IPS DF 6.9 (cell line): Measurements from ENCODE around the gene ITPR2.

Experiments
- DNase-seq: peaks from one replicate; pipeline ENCODE4 v3.0.0-alpha.2; 2013; ENCODE audit warnings: low read depth, low spot score
- H3K27ac ChIP-seq: one replicate; pipeline ENCODE4 v1.5.1; 2013; ENCODE audit warnings: low read length, control low read depth
- H3K27me3 ChIP-seq: 2 replicates; pipeline ENCODE4 v1.6.1; 2013; ENCODE audit warnings: mild to moderate bottlenecking, low read length; ENCODE audit not compliant: control insufficient read depth, insufficient read depth
- H3K36me3 ChIP-seq: 2 replicates; pipeline ENCODE4 v1.6.1; 2013; ENCODE audit warnings: low read length; ENCODE audit not compliant: control insufficient read depth, insufficient read depth
- H3K4me1 ChIP-seq: 2 replicates; pipeline ENCODE4 v1.6.1; 2013; ENCODE audit warnings: low read length; ENCODE audit not compliant: control insufficient read depth, insufficient read depth
- H3K4me3 ChIP-seq: 2 replicates; pipeline ENCODE4 v1.5.1; 2013; ENCODE audit warnings: mild to moderate bottlenecking, low read length
- H3K9me3 ChIP-seq: 2 replicates; pipeline ENCODE4 v1.6.1; 2013; ENCODE audit warnings: low read length, inconsistent platforms; ENCODE audit not compliant: control insufficient read depth, insufficient read depth
- WGBS: extraction: QIAGEN DNeasy Blood & Tissue Kit; methylation state at CpG from one replicate; pipeline ENCODE4 v1.1.7; 2013; ENCODE audit warnings: mixed read lengths, missing lambda C conversion rate; ENCODE audit not compliant: insufficient read length, insufficient coverage; 5-methylcytosine and 5-hydroxymethylcytosine counted together

ITPR2 gene

DNA sequence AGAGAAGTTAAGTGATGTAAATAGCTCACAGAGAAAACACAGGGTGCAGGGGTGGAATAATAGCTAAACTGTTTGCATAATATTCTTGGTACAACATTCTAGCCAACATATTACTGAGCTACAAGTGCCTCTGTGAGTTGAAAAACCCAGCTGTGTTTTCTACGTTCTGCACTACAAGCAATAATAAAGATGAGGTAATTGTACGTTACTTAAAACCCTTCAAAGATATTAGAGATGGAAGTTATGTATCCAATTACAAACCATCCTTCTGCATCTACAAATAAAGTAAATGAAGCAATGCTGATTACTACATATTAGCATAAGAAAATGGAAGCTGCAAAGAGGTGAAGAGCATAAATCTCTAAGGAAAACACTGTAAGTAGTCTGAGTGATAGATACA lies 366.3 kb downstream of the ITPR2 start:
- Histone ChIP-seq H3K36me3 (no peaks in the 10 kb centered on the region), H3K27ac (no peak overlapping the region), H3K4me1 (no peaks in the 10 kb centered on the region), H3K9me3 (no peaks in the 10 kb centered on the region), H3K4me3 (no peak overlapping the region), H3K27me3 (no peaks in the 10 kb centered on the region)
- DNase-seq, result no peak
- no CpG with 5 or more reads among the region's 2 CpGs for WGBS

DNA sequence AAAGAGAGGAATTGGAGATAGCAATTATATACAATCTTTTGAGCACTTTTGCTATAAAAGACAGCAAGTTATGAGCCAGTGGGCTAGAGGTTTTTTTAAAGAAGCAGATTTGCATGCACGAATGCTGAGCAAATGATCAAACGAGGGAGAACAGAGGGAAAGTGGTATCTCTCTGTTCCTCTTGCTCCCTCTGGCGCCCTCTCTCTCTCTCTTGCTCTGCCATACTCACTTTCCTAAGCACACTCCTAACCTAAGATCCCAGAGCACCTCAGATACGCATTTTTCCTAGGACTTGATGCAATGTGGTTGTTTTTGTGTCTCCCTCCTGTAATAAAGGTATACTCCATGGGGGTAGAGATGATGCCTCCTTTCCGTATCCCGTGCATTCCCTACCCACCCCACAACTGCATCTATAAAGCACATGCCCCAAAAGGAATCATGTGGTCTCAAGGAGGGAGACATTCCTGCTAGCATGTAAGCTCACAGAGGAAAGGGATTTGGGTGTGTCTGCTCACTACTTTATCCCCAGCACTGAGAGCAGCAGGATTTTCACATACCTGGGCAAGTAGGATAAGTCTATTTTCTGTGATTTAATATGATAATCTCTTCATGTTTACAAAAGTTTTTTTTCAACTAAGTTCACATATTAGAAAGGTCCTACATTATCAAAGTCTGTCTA lies 367.4 kb downstream of the ITPR2 start:
- Histone ChIP-seq H3K4me1 (no peaks in the 10 kb centered on the region), H3K36me3 (no peaks in the 10 kb centered on the region), H3K4me3 (no peak overlapping the region), H3K9me3 (no peaks in the 10 kb centered on the region), H3K27me3 (no peaks in the 10 kb centered on the region), H3K27ac (no peak overlapping the region)
- no peak for DNase-seq
- WGBS, result no CpG with 5 or more reads among the region's 6 CpGs

DNA sequence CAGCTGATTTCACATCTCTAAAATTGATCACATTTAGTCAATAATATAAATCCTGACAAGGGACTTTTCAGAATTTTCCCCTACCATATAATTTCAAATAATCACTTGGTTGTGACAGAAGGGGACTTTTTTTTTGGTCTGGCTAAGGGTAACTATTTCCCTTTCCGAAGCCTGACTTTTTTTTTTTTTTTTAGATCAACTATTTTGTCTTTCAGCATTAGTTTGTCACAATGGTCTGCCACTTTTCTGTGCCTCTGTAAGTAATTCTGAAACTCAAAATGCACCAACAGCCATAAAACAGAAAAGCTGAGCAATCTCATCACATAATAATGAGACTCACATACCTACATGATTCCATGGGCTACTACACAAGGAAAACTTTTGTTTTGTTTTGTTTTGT lies 371.2 kb downstream of the ITPR2 start:
- H3K4me1 ChIP-seq, result no peaks in the 10 kb centered on the region
- no peaks in the 10 kb centered on the region for H3K9me3 ChIP-seq
- H3K36me3 ChIP-seq, result no peaks in the 10 kb centered on the region
- no CpG with 5 or more reads among the region's 1 CpG for WGBS
- H3K27ac ChIP-seq, result no peak overlapping the region
- H3K4me3 ChIP-seq, result no peak overlapping the region
- DNase-seq, result no peak
- H3K27me3 ChIP-seq, result no peaks in the 10 kb centered on the region

DNA sequence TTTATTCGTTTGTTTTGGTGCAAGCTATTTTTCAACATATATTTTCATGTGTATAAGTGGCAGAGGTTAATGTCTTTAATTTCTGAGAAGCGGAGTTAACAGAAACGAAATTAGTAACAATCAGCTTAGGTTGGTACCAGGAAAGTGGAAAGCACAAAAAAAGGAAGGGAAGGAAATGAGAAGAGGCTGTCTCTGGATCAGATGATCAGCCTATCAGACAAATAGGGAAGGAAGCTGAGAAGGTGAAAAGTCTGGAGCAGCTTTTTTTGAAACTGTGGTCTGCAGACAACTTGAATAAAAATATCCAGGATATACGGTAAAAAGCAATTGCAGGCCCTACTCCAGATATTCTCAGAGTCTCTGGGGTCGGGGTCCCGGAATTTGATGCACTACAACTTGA lies 372.6 kb downstream of the ITPR2 start:
- no peaks in the 10 kb centered on the region for H3K9me3 ChIP-seq
- no peak overlapping the region for H3K27ac ChIP-seq
- H3K27me3 ChIP-seq, result no peaks in the 10 kb centered on the region
- no peaks in the 10 kb centered on the region for H3K36me3 ChIP-seq
- no peaks in the 10 kb centered on the region for H3K4me1 ChIP-seq
- DNase-seq, result no peak
- WGBS, result no CpG with 5 or more reads among the region's 6 CpGs
- H3K4me3 ChIP-seq, result no peak overlapping the region

DNA sequence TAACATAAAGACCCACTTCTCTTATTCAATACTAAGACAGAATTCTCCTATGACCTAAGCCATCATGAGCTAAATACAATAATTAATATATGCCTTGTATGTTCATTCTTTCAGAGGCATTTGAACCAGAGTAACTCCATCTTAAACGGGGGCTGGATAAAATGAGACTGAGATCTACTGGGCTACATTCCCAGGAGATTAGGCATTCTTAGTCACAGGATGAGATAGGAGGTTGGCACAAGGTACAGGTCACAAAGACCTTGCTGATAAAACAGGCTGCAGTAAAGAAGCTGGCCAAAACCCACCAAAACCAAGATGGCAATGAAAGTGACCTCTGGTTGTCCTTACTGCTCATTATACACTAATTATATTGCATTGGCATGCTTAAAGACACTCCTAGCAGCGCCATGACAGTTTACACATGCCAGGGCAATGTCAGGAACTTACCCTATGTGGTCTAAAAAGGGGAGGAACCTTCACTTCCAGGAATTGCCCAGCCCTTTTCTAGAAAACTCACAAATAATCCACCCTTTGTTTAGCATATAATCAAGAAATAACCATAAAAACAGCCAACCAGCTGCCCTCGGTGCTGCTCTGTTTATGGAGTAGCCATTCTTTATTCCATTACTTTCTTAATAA lies 376.9 kb downstream of the ITPR2 start:
- no CpG with 5 or more reads among the region's 3 CpGs for WGBS

DNA sequence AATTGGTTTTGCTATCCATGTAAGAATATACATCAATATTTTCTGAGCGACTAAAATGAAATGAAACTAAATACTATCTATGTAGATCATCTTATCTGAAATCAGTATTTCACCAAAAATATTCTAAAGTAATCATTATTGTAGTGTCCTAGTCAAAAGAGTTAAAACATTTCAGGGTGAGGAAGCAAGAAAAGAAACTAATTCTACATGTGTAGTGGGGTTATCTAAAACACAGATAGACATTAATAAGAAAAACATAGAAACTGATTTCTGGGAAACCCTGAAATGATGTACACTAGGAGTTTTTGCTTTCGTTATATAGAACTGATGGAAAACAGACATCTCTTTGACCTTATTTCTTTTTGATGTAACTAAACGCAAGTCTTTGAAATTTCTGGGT lies 379.7 kb downstream of the ITPR2 start:
- no peaks in the 10 kb centered on the region for H3K27me3 ChIP-seq
- H3K9me3 ChIP-seq, result no peaks in the 10 kb centered on the region
- no CpG with 5 or more reads among the region's 3 CpGs for WGBS
- no peaks in the 10 kb centered on the region for H3K4me1 ChIP-seq
- H3K36me3 ChIP-seq, result no peaks in the 10 kb centered on the region
- no peak overlapping the region for H3K27ac ChIP-seq
- no peak for DNase-seq
- H3K4me3 ChIP-seq, result no peak overlapping the region

More for the DNA sequence above, 376.9 kb downstream of the ITPR2 start:
- Histone ChIP-seq H3K4me1 (no peaks in the 10 kb centered on the region), H3K9me3 (no peaks in the 10 kb centered on the region), H3K27me3 (no peaks in the 10 kb centered on the region), H3K4me3 (no peak overlapping the region), H3K27ac (no peak overlapping the region), H3K36me3 (no peaks in the 10 kb centered on the region)
- DNase-seq, result no peak

DNA sequence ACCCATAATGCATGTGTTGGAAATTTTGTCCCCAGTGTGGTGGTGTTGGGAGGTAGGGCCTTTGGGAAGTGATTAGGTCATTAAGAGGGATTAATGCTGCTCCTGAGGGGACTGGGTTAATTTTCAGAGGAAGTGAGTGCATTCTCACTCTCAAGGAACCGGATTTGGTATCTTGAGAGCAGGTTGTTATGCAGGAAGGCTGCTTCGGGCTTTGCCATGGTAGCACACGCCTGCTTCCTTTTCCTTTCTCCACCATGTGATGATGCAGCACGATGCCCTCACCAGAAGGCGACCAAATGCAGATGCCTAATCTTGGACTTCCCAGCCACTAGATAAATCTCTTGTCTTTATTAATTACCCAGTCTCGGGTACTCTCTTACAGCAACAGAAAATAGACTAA lies 380.5 kb downstream of the ITPR2 start:
- no peaks in the 10 kb centered on the region for H3K36me3 ChIP-seq
- no peak for DNase-seq
- no CpG with 5 or more reads among the region's 6 CpGs for WGBS
- no peak overlapping the region for H3K4me3 ChIP-seq
- H3K9me3 ChIP-seq, result no peaks in the 10 kb centered on the region
- no peaks in the 10 kb centered on the region for H3K27me3 ChIP-seq
- no peaks in the 10 kb centered on the region for H3K4me1 ChIP-seq
- no peak overlapping the region for H3K27ac ChIP-seq

DNA sequence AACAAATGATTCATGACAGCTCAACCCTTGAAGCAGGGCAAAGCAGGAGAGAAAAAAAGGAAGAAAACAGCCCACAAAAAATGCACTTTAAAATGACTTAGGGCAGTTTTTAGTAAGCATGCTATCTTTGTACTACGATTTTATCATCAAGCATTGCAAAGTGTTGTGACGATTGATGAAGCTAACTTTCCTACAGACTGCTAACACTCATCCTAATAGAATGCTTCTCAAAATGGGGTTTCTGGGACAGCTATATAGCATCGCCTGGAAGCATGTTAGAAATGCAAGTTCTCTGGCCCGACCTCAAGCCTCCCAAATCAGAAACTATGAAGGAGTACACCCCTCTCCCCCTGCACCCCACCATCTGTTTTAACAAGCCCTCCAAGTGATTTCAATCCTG lies 381.2 kb downstream of the ITPR2 start:
- no peaks in the 10 kb centered on the region for H3K9me3 ChIP-seq
- H3K36me3 ChIP-seq, result no peaks in the 10 kb centered on the region
- H3K4me3 ChIP-seq, result no peak overlapping the region
- no peaks in the 10 kb centered on the region for H3K27me3 ChIP-seq
- H3K27ac ChIP-seq, result no peak overlapping the region
- no peak for DNase-seq
- H3K4me1 ChIP-seq, result no peaks in the 10 kb centered on the region
- no CpG with 5 or more reads among the region's 4 CpGs for WGBS

DNA sequence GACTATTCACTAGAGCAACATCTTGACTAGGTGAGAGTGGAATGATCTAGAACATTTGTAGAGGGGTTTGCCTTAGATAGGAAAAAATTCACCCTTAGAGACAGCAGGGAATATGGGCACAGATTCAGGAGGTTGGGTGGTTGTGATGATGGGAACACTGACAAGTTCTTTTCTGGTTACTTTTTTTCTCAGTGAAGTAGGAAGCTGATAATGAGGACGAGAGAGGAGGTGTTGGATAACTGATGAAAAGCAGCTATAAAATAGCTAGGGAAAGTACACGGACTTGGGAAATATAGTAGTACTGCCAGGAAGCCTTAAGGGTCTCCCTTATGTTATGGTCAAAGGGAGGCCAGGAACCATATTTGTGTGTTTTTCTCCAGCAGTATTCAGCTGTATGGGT lies 387.1 kb downstream of the ITPR2 start:
- no peak overlapping the region for H3K27ac ChIP-seq
- no peaks in the 10 kb centered on the region for H3K9me3 ChIP-seq
- H3K4me3 ChIP-seq, result no peak overlapping the region
- H3K4me1 ChIP-seq, result no peaks in the 10 kb centered on the region
- WGBS, result no CpG with 5 or more reads among the region's 2 CpGs
- no peaks in the 10 kb centered on the region for H3K36me3 ChIP-seq
- H3K27me3 ChIP-seq, result no peaks in the 10 kb centered on the region
- DNase-seq, result no peak

DNA sequence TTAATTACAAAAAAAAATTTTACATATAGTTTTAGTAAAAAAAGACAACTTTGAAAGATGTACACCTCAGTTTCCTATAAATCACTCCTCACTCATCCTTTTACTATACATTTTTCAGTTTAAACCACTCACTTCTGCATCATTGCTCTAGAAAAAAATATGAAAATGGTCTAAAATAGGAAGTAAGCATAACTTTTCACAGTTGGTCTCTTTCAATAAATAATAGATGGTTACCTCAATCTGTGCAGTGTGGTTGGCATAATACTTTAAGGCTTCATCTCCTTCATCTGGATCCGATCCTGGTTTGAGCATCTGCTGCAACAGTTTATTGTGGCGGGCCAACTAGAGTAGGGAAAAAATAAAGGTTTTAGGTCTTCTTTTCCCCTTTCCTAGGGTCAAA lies 389.7 kb downstream of the ITPR2 start:
- no peak for DNase-seq

DNA sequence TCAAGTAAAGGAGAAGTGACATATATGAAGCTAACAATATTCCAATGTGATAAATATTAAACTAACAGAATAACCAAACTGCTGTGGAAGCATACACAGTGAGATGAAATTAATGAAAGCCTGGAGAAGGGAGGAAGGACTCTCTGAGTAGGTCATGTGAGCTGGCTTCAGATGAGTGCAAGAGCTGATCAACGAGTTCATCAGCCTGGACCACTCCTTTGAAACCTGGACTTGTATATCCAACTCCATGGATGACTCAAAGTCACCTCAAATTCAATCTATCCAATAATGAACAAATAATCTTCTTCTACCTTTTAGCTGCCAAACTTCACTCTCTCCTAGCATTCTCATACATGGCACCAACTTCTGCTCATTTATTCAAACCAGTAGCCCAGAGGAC lies 391.6 kb downstream of the ITPR2 start:
- Histone ChIP-seq H3K4me1 (no peaks in the 10 kb centered on the region), H3K9me3 (no peaks in the 10 kb centered on the region), H3K27ac (no peak overlapping the region), H3K4me3 (no peak overlapping the region), H3K27me3 (no peaks in the 10 kb centered on the region), H3K36me3 (no peaks in the 10 kb centered on the region)
- no CpG with 5 or more reads among the region's 1 CpG for WGBS
- DNase-seq, result no peak

More for the DNA sequence above, 389.7 kb downstream of the ITPR2 start:
- Histone ChIP-seq H3K4me1 (no peaks in the 10 kb centered on the region), H3K27ac (no peak overlapping the region), H3K4me3 (no peak overlapping the region), H3K9me3 (no peaks in the 10 kb centered on the region), H3K36me3 (no peaks in the 10 kb centered on the region), H3K27me3 (no peaks in the 10 kb centered on the region)
- no CpG with 5 or more reads among the region's 2 CpGs for WGBS
